HepG2 (cell line): ENCODE measurements around the gene DPYD. TPM values are rescaled to one million over a fixed set of nuclear protein-coding genes. Genes with fewer than 3 reads are reported as not detected.

Experiments used
- ATAC-seq: fragments of 200-7000 bp; cut with Tn5 transposase; 3 replicates; pipeline ENCODE4 v1.9.1; 2020; ENCODE audit warnings: mild to moderate bottlenecking, moderate library complexity
- BruUV-seq: library from RNA; stranded (reverse); fragments of 400-500 nt; replicated peaks from 2 replicates; lab custom pipeline; 2021; lab: Mats Ljungman, UMichigan
- CTCF ChIA-PET: fragments of 300-600 bp; formaldehyde crosslinking; extraction: SDS; loops from one replicate; lab custom pipeline; 2021; ENCODE audit warnings: low total read pairs, inconsistent platforms, low intra/inter-chr PET ratio; lab: Yijun Ruan, JAX
- POLR2A ChIA-PET: fragments of 350-600 bp; sonication (Branson Sonifier 250); formaldehyde crosslinking; loops from one replicate; lab custom pipeline; 2020; ENCODE audit warnings: antibody characterized with exemption, inconsistent platforms; lab: Yijun Ruan, JAX
- DNase-seq: peaks from one replicate; pipeline ENCODE4 v3.0.0-alpha.2; 2015; ENCODE audit warnings: low spot score
- FAIRE-seq: peaks from 3 replicates; lab custom pipeline; 2011; peaks lifted over from hg19 to GRCh38; lab: Jason Lieb, UNC
- H2AFZ ChIP-seq: one replicate; pipeline ENCODE4 v1.6.1; 2011; ENCODE audit warnings: low read length, inconsistent platforms
- H3K27ac ChIP-seq: fragments of 300-600 bp; 3 replicates; pipeline ENCODE4 v1.8.0; 2011; ENCODE audit warnings: mixed run types, mild to moderate bottlenecking, mixed read lengths, low read length, inconsistent platforms; ENCODE audit not compliant: insufficient read depth; ENCODE audit errors: extremely low read length
- H3K27me3 ChIP-seq, 2 experiments: fragments of 200-600 bp in 1 of 2; 2 replicates in 1 of 2; 3 replicates in 1 of 2; pipeline versions ENCODE4 v1.6.0 to v1.8.0; 2011; ENCODE audit warnings: low read length in 2 of 2, mild to moderate bottlenecking in 2 of 2, moderate library complexity in 2 of 2, inconsistent platforms in 1 of 2; ENCODE audit not compliant: insufficient read depth in 2 of 2, control insufficient read depth in 1 of 2
- H3K36me3 ChIP-seq, 2 experiments: fragments of 200-600 bp in 1 of 2; replicated peaks in 1 of 2; 2 replicates in 1 of 2; 3 replicates in 1 of 2; pipeline versions ENCODE4 v1.5.1 to v1.8.0; 2011; ENCODE audit warnings: low read length in 2 of 2, inconsistent platforms in 1 of 2; ENCODE audit not compliant: insufficient read depth in 2 of 2, control insufficient read depth in 1 of 2
- H3K4me1 ChIP-seq: 2 replicates; pipeline ENCODE4 v1.5.1; 2012; ENCODE audit warnings: low read length, inconsistent platforms; ENCODE audit not compliant: insufficient read depth
- H3K4me2 ChIP-seq: 2 replicates; pipeline ENCODE4 v1.6.0; 2011; ENCODE audit warnings: low read depth, low read length, inconsistent platforms
- H3K4me3 ChIP-seq, 3 experiments: fragments of 200-600 bp in 1 of 3; sonication (generic), shearing (Covaris generic) in 1 of 3; replicated peaks in 1 of 3; 2 replicates each; pipeline ENCODE4 v1.5.1; 2011 to 2016; ENCODE audit warnings: low read length in 3 of 3, inconsistent platforms in 2 of 3, low read depth in 2 of 3, mild to moderate bottlenecking in 2 of 3, control low read depth in 1 of 3, mixed read lengths in 1 of 3; ENCODE audit not compliant: insufficient read depth in 1 of 3
- H3K79me2 ChIP-seq: one replicate; pipeline ENCODE4 v1.6.1; 2011; ENCODE audit warnings: low read length, inconsistent platforms; ENCODE audit not compliant: insufficient read depth
- H3K9ac ChIP-seq: 2 replicates; pipeline ENCODE4 v1.6.0; 2011; ENCODE audit warnings: mild to moderate bottlenecking, low read depth, low read length, inconsistent platforms; ENCODE audit not compliant: insufficient read depth
- H3K9me3 ChIP-seq: 2 replicates; pipeline ENCODE4 v1.5.1; 2012; ENCODE audit warnings: mild to moderate bottlenecking, low read length
- H4K20me1 ChIP-seq: 2 replicates; pipeline ENCODE4 v1.6.0; 2011; ENCODE audit warnings: inconsistent platforms, mild to moderate bottlenecking, low read length, moderate library complexity; ENCODE audit not compliant: insufficient read depth
- ATAD3A ChIP-seq: sonication (generic); formaldehyde crosslinking; IDR thresholded peaks from 2 replicates; pipeline ENCODE4 v1.4.0; 2020; ENCODE audit warnings: missing genetic modification reagents
- ATM ChIP-seq: fragments of 450-650 bp; IDR thresholded peaks from 2 replicates; pipeline ENCODE4 v1.7.1; 2017; ENCODE audit warnings: mild to moderate bottlenecking, borderline replicate concordance
- BCL6 ChIP-seq: IDR thresholded peaks from 2 replicates; pipeline ENCODE4 v1.6.1; 2016; ENCODE audit warnings: missing genetic modification reagents, missing compliant biosample characterization
- DMAP1 ChIP-seq: IDR thresholded peaks from 2 replicates; pipeline ENCODE4 v1.6.1; 2016
- ISX ChIP-seq: sonication (generic); formaldehyde crosslinking; conservative IDR thresholded peaks from 2 replicates; pipeline ENCODE4 v1.5.0; 2020; ENCODE audit warnings: missing genetic modification reagents
- JARID2 ChIP-seq: sonication (generic); formaldehyde crosslinking; IDR thresholded peaks from 2 replicates; pipeline ENCODE4 v1.8.1; 2023; ENCODE audit warnings: missing genetic modification reagents, inconsistent platforms; ENCODE audit not compliant: insufficient replicate concordance
- MEIS2 ChIP-seq: sonication (generic); formaldehyde crosslinking; IDR thresholded peaks from 2 replicates; pipeline ENCODE4 v1.9.0; 2021; ENCODE audit warnings: mild to moderate bottlenecking, missing genetic modification reagents
- PAWR ChIP-seq: sonication (generic); formaldehyde crosslinking; IDR thresholded peaks from 2 replicates; pipeline ENCODE4 v1.4.0; 2020; ENCODE audit warnings: missing genetic modification reagents, mild to moderate bottlenecking, borderline replicate concordance
- RBFOX2 ChIP-seq: fragments of 200-400 bp; formaldehyde crosslinking; IDR thresholded peaks from 2 replicates; pipeline ENCODE4 v1.6.1; 2017; ENCODE audit warnings: low read depth, mild to moderate bottlenecking, low read length
- SIX4 ChIP-seq: sonication (generic); formaldehyde crosslinking; IDR thresholded peaks from 2 replicates; pipeline ENCODE4 v1.4.0; 2020; ENCODE audit warnings: missing genetic modification reagents
- SP140L ChIP-seq: sonication (generic); formaldehyde crosslinking; IDR thresholded peaks from 2 replicates; pipeline ENCODE4 v1.4.0; 2020; ENCODE audit warnings: missing genetic modification reagents, borderline replicate concordance
- SRF ChIP-seq: IDR thresholded peaks from 2 replicates; pipeline ENCODE4 v1.6.1; 2011; ENCODE audit warnings: mild to moderate bottlenecking, low read depth, low read length, moderate library complexity
- ZMAT3 ChIP-seq: sonication (generic); formaldehyde crosslinking; conservative IDR thresholded peaks from 2 replicates; pipeline ENCODE4 v1.7.0; 2021; ENCODE audit warnings: missing genetic modification reagents
- ZNF282 ChIP-seq: fragments of 450-650 bp; IDR thresholded peaks from 2 replicates; pipeline ENCODE4 v1.6.1; 2018; ENCODE audit not compliant: partially characterized antibody
- ZNF432 ChIP-seq: sonication (generic); formaldehyde crosslinking; IDR thresholded peaks from 2 replicates; pipeline ENCODE4 v1.5.0; 2020; ENCODE audit warnings: missing genetic modification reagents, mild to moderate bottlenecking, borderline replicate concordance
- ZNF713 ChIP-seq: sonication (generic); formaldehyde crosslinking; IDR thresholded peaks from 2 replicates; pipeline ENCODE4 v1.4.0; 2020; ENCODE audit warnings: mild to moderate bottlenecking, missing genetic modification reagents
- ZNF770 ChIP-seq: sonication (generic); formaldehyde crosslinking; IDR thresholded peaks from 2 replicates; pipeline ENCODE4 v1.5.0; 2020; ENCODE audit warnings: mild to moderate bottlenecking, missing genetic modification reagents
- ZNF777 ChIP-seq: sonication (generic); formaldehyde crosslinking; IDR thresholded peaks from 2 replicates; pipeline ENCODE4 v1.4.0; 2020; ENCODE audit warnings: missing genetic modification reagents
- ZSCAN20 ChIP-seq: sonication (generic); formaldehyde crosslinking; IDR thresholded peaks from 2 replicates; pipeline ENCODE4 v1.4.0; 2020; ENCODE audit warnings: missing genetic modification reagents, mild to moderate bottlenecking, borderline replicate concordance
- in situ Hi-C: cut with HindIII; loops from 2 replicates; pipeline ENCODE4 v1.10.0; 2017; ENCODE audit warnings: low pct_unique_long_range_greater_than_20kb; ENCODE audit not compliant: extremely low pct_ligation_motif_present
- intact Hi-C: fragments of 100-400 bp; cut with micrococcal nuclease; formaldehyde crosslinking; loops from one replicate; pipeline ENCODE4 v1.10.0; 2022; ENCODE audit not compliant: unreplicated experiment
- polyA plus RNA-seq, 8 experiments: library from polyadenylated mRNA; depleted of rRNA in 3 of 8; stranded (reverse) in 7 of 8; unstranded in 1 of 8; fragments of >200 nt; fragmentation: Illumina TruSeq in 4 of 8; extraction: Trizol in 4 of 8; gene quantifications; 2 replicates each; pipeline versions ENCODE4 v1.2.1 to v1.2.3, GENCODE V29; 2011 to 2016; ENCODE audit warnings: low read depth in 4 of 8, missing spikeins in 1 of 8, mixed read lengths in 1 of 8; ENCODE audit not compliant: insufficient read depth in 1 of 8
- total RNA-seq, 5 experiments: library from RNA; depleted of rRNA; stranded (reverse); fragments of >200 nt; fragmentation: Illumina TruSeq; extraction: Trizol; gene quantifications; 2 replicates each; pipeline ENCODE4 v1.2.3, GENCODE V29; 2016; ENCODE audit warnings: low read depth in 1 of 5
- TF ChIP-seq, protein P1 (sequence below): sonication (generic); formaldehyde crosslinking; IDR thresholded peaks from 2 replicates; pipeline ENCODE4 v1.4.0; 2020; ENCODE audit warnings: mild to moderate bottlenecking, missing genetic modification reagents

The DPYD gene
- total and polyA plus RNA-seq, 2 of the 13 experiments (the other 11 are each of a cell fraction or from before 2014, with no cell fraction given) = 1.3 to 3.4 TPM

DNA sequence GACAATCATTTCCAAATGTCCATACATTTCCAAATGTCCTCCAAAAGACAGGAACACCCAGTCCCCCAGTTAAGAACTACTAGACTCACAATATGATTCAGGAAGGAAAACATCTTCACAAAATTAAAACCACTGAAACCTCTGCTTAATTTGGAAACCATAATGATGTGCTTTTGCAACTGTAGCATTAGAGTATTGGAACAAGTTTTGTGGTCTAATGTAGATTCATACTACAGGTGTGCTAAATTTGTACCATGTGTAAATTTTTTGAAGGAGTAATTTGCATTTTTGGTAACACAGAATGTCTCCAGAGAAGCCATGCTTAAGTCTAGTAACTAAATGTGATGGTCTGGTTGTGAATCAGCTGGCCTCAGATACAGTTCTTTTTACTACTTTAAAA lies 129.6 kb downstream of the DPYD start:
- H3K4me3 ChIP-seq = no peak overlapping the region
- no peaks in the 10 kb centered on the region for H3K9me3 ChIP-seq
- no peaks in the 10 kb centered on the region for H3K36me3 ChIP-seq
- H3K27ac ChIP-seq = no peak overlapping the region
- no peaks in the 10 kb centered on the region for H3K79me2 ChIP-seq
- ChIA-PET CTCF (no interaction called here), POLR2A (no interaction called here)
- FAIRE-seq (no peak), DNase-seq (no peak), ATAC-seq (no peak)
- no peak overlapping the region for H2AFZ ChIP-seq
- H3K27me3 ChIP-seq = no peaks in the 10 kb centered on the region
- no peak overlapping the region for H3K4me2 ChIP-seq
- TF ChIP-seq ATM (no peak), ZNF770 (CRISPR knock-in tag) (no peak), SP140L (CRISPR knock-in tag) (no peak), DMAP1 (no peak), ZNF432 (CRISPR knock-in tag) (no peak), ZMAT3 (CRISPR knock-in tag) (no peak), BCL6 (CRISPR knock-in tag) (no peak), PAWR (CRISPR knock-in tag) (no peak), JARID2 (no peak), SIX4 (CRISPR knock-in tag) (no peak), ISX (CRISPR knock-in tag) (no peak), ZNF777 (CRISPR knock-in tag) (no peak), SRF (no peak), RBFOX2 (no peak), ATAD3A (CRISPR knock-in tag) (no peak), ZNF282 (no peak), MEIS2 (CRISPR knock-in tag) (no peak), ZSCAN20 (CRISPR knock-in tag) (no peak), ZNF713 (CRISPR knock-in tag) (no peak)
- TF ChIP-seq, protein P1, sequence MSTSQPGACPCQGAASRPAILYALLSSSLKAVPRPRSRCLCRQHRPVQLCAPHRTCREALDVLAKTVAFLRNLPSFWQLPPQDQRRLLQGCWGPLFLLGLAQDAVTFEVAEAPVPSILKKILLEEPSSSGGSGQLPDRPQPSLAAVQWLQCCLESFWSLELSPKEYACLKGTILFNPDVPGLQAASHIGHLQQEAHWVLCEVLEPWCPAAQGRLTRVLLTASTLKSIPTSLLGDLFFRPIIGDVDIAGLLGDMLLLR (CRISPR knock-in tag) = no peak
- BruUV-seq = no TSS peak
- in situ Hi-C loops (no loop called here), intact Hi-C loops (no loop called here)
- no peaks in the 10 kb centered on the region for H3K4me1 ChIP-seq
- no peak overlapping the region for H3K9ac ChIP-seq
- H4K20me1 ChIP-seq = no peaks in the 10 kb centered on the region
